GM12874 (cell line): ENCODE measurements around the gene MYO5B.

Experiments used
- CTCF ChIP-seq: IDR thresholded peaks from 2 replicates; pipeline ENCODE4 v1.5.1; 2011; ENCODE audit warnings: low read depth, mild to moderate bottlenecking, control low read depth, low read length, moderate library complexity; ENCODE audit not compliant: insufficient read depth

Gene MYO5B

GRCh38 chr18:49976001-49976400 lies 218.9 kb downstream of the MYO5B start:
- no peak for TF ChIP-seq CTCF

- TF ChIP-seq CTCF = no peak
These were observed 220.9 kb downstream of the MYO5B start for GRCh38 chr18:49974079-49974478.

- TF ChIP-seq CTCF = no peak
These were observed 221.4 kb downstream of the MYO5B start for GRCh38 chr18:49973592-49973991.

GRCh38 chr18:49972535-49972934 lies 222.4 kb downstream of the MYO5B start:
- no peak for TF ChIP-seq CTCF

GRCh38 chr18:49971462-49971861 lies 223.5 kb downstream of the MYO5B start:
- TF ChIP-seq CTCF = no peak

GRCh38 chr18:49970319-49970718 lies 224.6 kb downstream of the MYO5B start:
- no peak for TF ChIP-seq CTCF

- no peak for TF ChIP-seq CTCF
These were observed 226.2 kb downstream of the MYO5B start for GRCh38 chr18:49968644-49969309.
